Right lobe of liver (tissue), 6 donors: Measurements from ENCODE around the gene SLX4IP. TPM values are rescaled to one million over a fixed set of nuclear protein-coding genes. Genes with fewer than 3 reads are reported as not detected.

Experiments
- ATAC-seq, 4 donors: fragments of 200-7000 bp; cut with Tn5 transposase; one replicate each; pipeline ENCODE4 v1.9.1; 2020; ENCODE audit warnings: mild to moderate bottlenecking in 4 of 4, moderate library complexity in 4 of 4
- DNase-seq, 3 donors: peaks; one replicate each; pipeline ENCODE4 v3.0.0-alpha.2; 2020
- H3K27ac ChIP-seq, 3 donors: fragments of 200-600 bp; one replicate each; pipeline ENCODE4 v1.8.0; 2022
- H3K27me3 ChIP-seq, 2 donors: fragments of 200-600 bp; one replicate each; pipeline ENCODE4 v1.8.0; 2022
- H3K36me3 ChIP-seq, 4 donors: fragments of 200-600 bp; sonication (generic) in 1 of 4; one replicate each; pipeline versions ENCODE4 v1.5.1 to v1.8.0; 2017 to 2022; ENCODE audit warnings: control low read depth in 1 of 4
- H3K4me1 ChIP-seq, 4 donors: fragments of 200-600 bp; sonication (generic) in 1 of 4; one replicate each; pipeline versions ENCODE4 v1.5.1 to v1.8.0; 2017 to 2022; ENCODE audit warnings: control low read depth in 1 of 4
- H3K4me3 ChIP-seq, 3 donors: fragments of 200-600 bp; one replicate each; pipeline ENCODE4 v1.8.0; 2022
- H3K9me3 ChIP-seq, 4 donors: fragments of 200-600 bp; sonication (generic) in 1 of 4; one replicate each; pipeline versions ENCODE4 v1.5.1 to v1.8.0; 2017 to 2022; ENCODE audit warnings: control low read depth in 1 of 4
- CTCF ChIP-seq, 4 donors: fragments of 200-600 bp in 3 of 4; fragments of 450-650 bp in 1 of 4; IDR thresholded peaks; one replicate each; pipeline versions ENCODE4 v1.5.1 to v1.8.0; 2016 to 2022; ENCODE audit warnings: antibody characterized with exemption in 4 of 4, mild to moderate bottlenecking in 2 of 4
- POLR2A ChIP-seq: fragments of 450-650 bp; IDR thresholded peaks from one replicate; pipeline ENCODE4 v1.6.1; 2017; ENCODE audit warnings: antibody characterized with exemption, mild to moderate bottlenecking
- WGBS: methylation state at CpG from one replicate; pipeline ENCODE4 v1.1.6; 2018; ENCODE audit warnings: low coverage, low lambda C conversion rate; ENCODE audit not compliant: insufficient coverage; ENCODE audit errors: missing lambda C conversion rate; 5-methylcytosine and 5-hydroxymethylcytosine counted together
- intact Hi-C, 2 donors: fragments of 100-400 bp; cut with DNase I; formaldehyde crosslinking; loops; one replicate each; pipeline versions ENCODE4 v1.11.2 to v1.14.1; 2022
- total RNA-seq, 6 experiments: library from RNA; depleted of rRNA in 2 of 6; stranded (reverse); fragments of >200 nt in 2 of 6; fragmentation: NEBNext Ultra II Directional in 3 of 6; extraction: Animal tissue kit (Norgen Biotek cat#: 25700) in 3 of 6; gene quantifications; one replicate each; pipeline versions ENCODE4 v1.1.0 to v1.2.4, GENCODE V29; 2016 to 2023
- donor health status: DM: no; HTN: yes; CAD: no.
- donor health status: DM: no; HTN: no; CAD: no.
- donor health status: DM: no; HTN: no; CAD: no.
- donor health status: DM: no; HTN: yes; CAD: no.
- donor health status: DM: no; HTN: yes; CAD: no.

Gene SLX4IP
- total RNA-seq, 6 experiments from 2014 or later = 2.0 to 4.0 (median 3.5) TPM

GRCh38 chr20:10653599-10654249, 218.6 kb downstream of the SLX4IP start:
- Histone ChIP-seq H3K4me1 (no peaks in the 10 kb centered on the region), H3K36me3 (peaks cover 0 to 10% (median 6%) of the 10 kb centered on the region in 4 donors), H3K27ac (no peak overlapping the region), H3K27me3 (no peaks in the 10 kb centered on the region), H3K4me3 (no peak overlapping the region), H3K9me3 (no peaks in the 10 kb centered on the region)
- TF ChIP-seq CTCF (IDR thresholded peaks at IDR 0.05) (no peak), POLR2A (no peak)
- WGBS = 55% methylated on average over 7 of the region's 13 CpGs
- DNase-seq = no peak
- intact Hi-C loops = no loop called here
- peak in 1 of 4 donors; percentile 12 for ATAC-seq

- ATAC-seq (no peak), DNase-seq (no peak)
- intact Hi-C loops = no loop called here
- Histone ChIP-seq H3K4me3 (no peak overlapping the region), H3K27ac (no peak overlapping the region), H3K27me3 (no peaks in the 10 kb centered on the region), H3K9me3 (no peaks in the 10 kb centered on the region), H3K4me1 (no peaks in the 10 kb centered on the region), H3K36me3 (peaks cover 0 to 5% (median under 1%) of the 10 kb centered on the region in 4 donors)
- TF ChIP-seq POLR2A = no peak
- TF ChIP-seq CTCF (IDR thresholded peaks at IDR 0.05) = no peak
Measured at GRCh38 chr20:10654250-10654610, 219.1 kb downstream of the SLX4IP start.

GRCh38 chr20:10654630-10655029, 219.5 kb downstream of the SLX4IP start:
- DNase-seq (no peak), ATAC-seq (peak in 1 of 4 donors; percentile 36)
- Histone ChIP-seq H3K4me3 (no peak overlapping the region), H3K9me3 (no peaks in the 10 kb centered on the region), H3K27ac (no peak overlapping the region), H3K4me1 (no peaks in the 10 kb centered on the region), H3K36me3 (peaks cover 0 to 4% (median 0%) of the 10 kb centered on the region in 4 donors), H3K27me3 (no peaks in the 10 kb centered on the region)
- 76% methylated on average over 4 of the region's 7 CpGs for WGBS
- TF ChIP-seq POLR2A = no peak
- no peak for TF ChIP-seq CTCF (IDR thresholded peaks at IDR 0.05)
- intact Hi-C loops = no loop called here

GRCh38 chr20:10655720-10656669, 220.9 kb downstream of the SLX4IP start:
- Histone ChIP-seq H3K27ac (no peak overlapping the region), H3K4me3 (no peak overlapping the region), H3K36me3 (no peaks in the 10 kb centered on the region), H3K27me3 (no peaks in the 10 kb centered on the region), H3K4me1 (no peaks in the 10 kb centered on the region), H3K9me3 (no peaks in the 10 kb centered on the region)
- 79% methylated on average over 14 of the region's 15 CpGs for WGBS
- no peak for DNase-seq
- intact Hi-C loops = no loop called here
- ATAC-seq = no peak
- TF ChIP-seq POLR2A (no peak), CTCF (IDR thresholded peaks at IDR 0.05) (no peak)
